Dermis blood vessel endothelial cell (primary cell): Measurements from ENCODE around the gene RP9. TPM values are rescaled to one million over a fixed set of nuclear protein-coding genes. Genes with fewer than 3 reads are reported as not detected.
"Not testable (repeated sequence)": the region's sequence is repeated elsewhere in the genome, so short reads cannot be mapped to it uniquely, and the experiment has no call there.

Experiments used
- DNase-seq: peaks from one replicate; pipeline ENCODE4 v3.0.0; 2010
- total RNA-seq: library from RNA; depleted of rRNA; stranded (reverse); fragments of >200 nt; gene quantifications from 2 replicates; pipeline ENCODE4 v1.2.3, GENCODE V29; 2014

RP9 gene
- total RNA-seq, 1 donor from 2014 or later = 5.8 TPM

GRCh38 chr7:33100770-33101169 lies 8.4 kb downstream of the RP9 start:
- no peak for DNase-seq

GRCh38 chr7:33099154-33099940 lies 9.9 kb downstream of the RP9 start:
- no peak for DNase-seq

- not testable (repeated sequence) for DNase-seq
Measured at GRCh38 chr7:33094745-33095275, 14.4 kb downstream of the RP9 start.

GRCh38 chr7:33093266-33093665 lies 15.9 kb downstream of the RP9 start:
- DNase-seq = no peak

- DNase-seq = peak; percentile 15
Measured at GRCh38 chr7:33091641-33092191, 17.5 kb downstream of the RP9 start.

GRCh38 chr7:33091111-33091531 lies 18.1 kb downstream of the RP9 start:
- DNase-seq = no peak

- no peak for DNase-seq
Measured at GRCh38 chr7:33089142-33089541, 20.1 kb downstream of the RP9 start.

GRCh38 chr7:33087858-33088257 lies 21.3 kb downstream of the RP9 start:
- DNase-seq = no peak

- no peak for DNase-seq
Measured at GRCh38 chr7:33087356-33087755, 21.8 kb downstream of the RP9 start.

GRCh38 chr7:33079763-33080690 lies 29.2 kb downstream of the RP9 start:
- DNase-seq = no peak

- DNase-seq = no peak
Measured at GRCh38 chr7:33079096-33079495, 30.1 kb downstream of the RP9 start.

GRCh38 chr7:33076737-33077136 lies 32.5 kb downstream of the RP9 start:
- no peak for DNase-seq

- no peak for DNase-seq
Measured at GRCh38 chr7:33075818-33076518, 33.2 kb downstream of the RP9 start.

GRCh38 chr7:33073243-33073642 lies 36.0 kb downstream of the RP9 start:
- DNase-seq = no peak

- peak; percentile 74 for DNase-seq
Measured at GRCh38 chr7:33072471-33072870, 36.7 kb downstream of the RP9 start.

- no peak for DNase-seq
Measured at GRCh38 chr7:33070831-33071230, 38.4 kb downstream of the RP9 start.

- no peak for DNase-seq
Measured at GRCh38 chr7:33070277-33070676, 38.9 kb downstream of the RP9 start.

- no peak for DNase-seq
Measured at GRCh38 chr7:33067921-33068320, 41.3 kb downstream of the RP9 start.

- no peak for DNase-seq
Measured at GRCh38 chr7:33066771-33067170, 42.4 kb downstream of the RP9 start.

GRCh38 chr7:33065981-33066380 lies 43.2 kb downstream of the RP9 start:
- no peak for DNase-seq

- peak; percentile 96 for DNase-seq
Measured at GRCh38 chr7:33062782-33063443, 46.3 kb downstream of the RP9 start.
